Stimulated activated CD8-positive, alpha-beta memory T cell treated with anti-CD3 and anti-CD28 coated beads, Interleukin-4, amount 100 ng/mL, for 48 hours (primary cell): ENCODE data around the gene CEP63.

Experiments
- DNase-seq: peaks from one replicate; pipeline ENCODE4 v3.0.0-alpha.2; 2020

CEP63 gene

DNA sequence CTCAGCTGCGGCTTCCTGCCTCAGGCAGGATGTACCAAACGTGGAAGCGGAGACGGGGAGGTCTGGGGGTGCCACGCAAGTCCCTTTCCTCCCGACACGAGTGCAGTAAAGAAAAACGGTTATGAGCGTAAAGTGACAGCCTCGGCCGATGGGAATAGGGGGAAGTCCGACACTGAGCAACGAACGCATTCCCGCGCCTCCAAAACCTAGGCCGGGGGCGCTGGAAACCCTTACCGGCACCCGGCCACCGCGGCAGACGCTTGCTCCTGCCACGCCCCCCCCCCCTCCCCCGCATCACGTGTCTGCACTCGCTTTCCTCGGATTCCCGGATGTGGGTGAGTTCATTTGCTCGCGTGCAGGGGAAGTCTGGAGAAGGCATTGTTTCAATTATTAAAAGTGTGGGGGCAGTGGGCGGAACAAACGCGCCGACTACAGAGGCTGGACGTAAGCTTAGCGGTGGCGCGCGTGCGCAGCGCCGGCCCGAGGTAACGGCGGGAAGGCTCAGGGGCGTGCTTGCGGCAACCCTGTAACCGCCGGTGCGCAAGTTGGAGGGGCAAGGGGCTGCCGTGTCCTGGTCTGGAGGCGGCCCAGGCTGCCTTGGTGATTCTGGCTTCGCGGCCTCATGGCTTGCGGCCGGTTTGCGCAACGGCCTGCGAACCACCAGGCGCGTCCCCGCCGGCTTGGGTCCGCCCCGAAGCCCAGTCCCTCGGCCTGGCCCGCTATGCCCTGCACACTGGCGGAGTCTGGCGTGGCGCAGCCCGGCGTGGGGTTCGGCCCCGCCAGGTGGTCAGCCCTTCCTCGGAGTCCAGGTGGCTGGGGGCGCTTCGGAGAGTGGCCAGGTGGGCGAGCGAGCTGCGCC is at the start of gene CEP63, which contains the start of gene ANAPC13:
TSS of gene CEP63 (plus strand) at position 340 of the 859 bp plus-strand sequence. CDS start 9,264 bp downstream, outside the sequence.
TSS of gene ANAPC13 (minus strand) at position 268 of the 859 bp plus-strand sequence. CDS start 3,081 bp downstream, outside the sequence.
- DNase-seq, result peak; percentile 91

DNA sequence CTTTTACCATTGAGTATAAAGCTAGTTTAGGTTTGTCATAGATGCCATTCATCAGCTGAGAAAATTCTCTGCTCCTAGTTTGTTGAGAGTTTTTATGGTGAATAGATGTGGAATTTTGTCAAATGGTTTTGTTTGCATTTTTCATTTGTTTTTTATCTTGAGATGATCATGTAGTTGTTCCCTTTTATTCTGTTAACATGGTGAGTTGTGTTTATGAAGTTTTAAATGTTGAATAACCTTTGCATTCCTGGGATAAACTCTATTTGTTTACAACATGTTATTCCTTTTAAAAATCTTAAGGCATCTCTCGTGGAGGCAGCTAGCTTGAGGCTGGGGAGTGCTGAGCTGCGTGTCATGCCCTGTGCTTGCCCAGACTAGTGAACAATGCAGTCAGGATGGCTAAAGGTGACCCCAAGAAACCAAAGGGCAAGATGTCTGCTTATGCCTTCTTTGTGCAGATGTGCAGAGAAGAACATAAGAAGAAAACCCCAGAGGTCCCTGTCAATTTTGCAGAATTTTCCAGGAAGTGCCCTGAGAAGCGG is 48.6 kb upstream of the CEP63 start:
- no peak for DNase-seq

DNA sequence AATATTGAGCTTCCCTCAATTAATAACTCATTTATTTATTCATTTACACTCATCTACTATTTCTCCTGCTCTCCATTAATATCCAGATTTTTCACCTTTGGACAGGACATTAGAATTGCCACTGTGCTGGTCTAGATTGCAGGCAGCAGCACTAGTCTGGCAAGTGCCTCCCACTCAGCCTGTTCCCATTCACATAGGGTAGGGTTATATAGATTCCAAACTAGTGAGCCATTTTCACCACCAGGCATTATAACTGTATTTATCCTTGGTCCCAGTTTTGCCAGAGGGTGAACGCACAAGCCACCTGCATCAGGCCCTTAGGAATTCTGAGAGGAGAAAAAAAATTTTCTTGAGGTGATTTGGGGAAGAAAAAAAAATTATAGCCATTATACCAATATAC is 44.5 kb upstream of the CEP63 start:
- no peak for DNase-seq

DNA sequence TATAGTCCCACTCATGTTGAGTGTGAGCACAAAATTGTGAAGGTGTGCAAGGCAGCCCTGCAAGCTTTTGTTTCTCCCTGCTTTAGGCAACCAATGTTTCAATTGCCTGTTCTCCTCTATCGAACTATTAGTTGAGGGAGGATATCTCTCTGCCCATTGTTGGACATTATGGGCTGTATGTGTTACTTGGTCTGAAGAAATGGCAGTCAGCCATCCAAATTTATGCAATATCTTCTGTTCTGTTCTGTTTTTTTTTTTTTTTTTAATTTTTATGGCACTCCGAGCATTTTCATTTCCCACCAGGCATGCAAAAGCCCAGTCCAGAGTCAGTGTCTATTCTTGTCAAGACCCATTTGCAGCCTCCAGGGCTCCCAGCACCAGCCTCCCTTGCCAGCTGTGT is 44.0 kb upstream of the CEP63 start:
- DNase-seq, result no peak

DNA sequence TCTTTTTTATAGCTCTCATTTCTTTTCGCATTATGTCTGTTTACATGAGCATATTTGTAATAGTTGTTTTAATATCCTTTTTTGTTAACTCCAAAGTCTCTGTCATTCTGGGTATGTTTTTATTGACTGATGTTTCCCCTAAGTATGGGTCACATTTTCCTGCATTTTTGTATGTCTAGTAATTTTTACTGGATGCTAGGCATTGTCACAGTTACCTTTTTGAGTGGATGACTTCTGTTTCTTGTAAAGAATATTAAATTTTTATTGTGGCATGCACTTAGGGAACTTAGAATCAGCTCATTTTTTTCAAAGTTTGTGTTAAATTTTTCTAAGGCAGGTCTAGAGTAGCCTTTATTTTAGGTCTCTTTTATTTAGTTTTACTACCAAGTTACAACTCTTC is 40.8 kb upstream of the CEP63 start:
- no peak for DNase-seq

DNA sequence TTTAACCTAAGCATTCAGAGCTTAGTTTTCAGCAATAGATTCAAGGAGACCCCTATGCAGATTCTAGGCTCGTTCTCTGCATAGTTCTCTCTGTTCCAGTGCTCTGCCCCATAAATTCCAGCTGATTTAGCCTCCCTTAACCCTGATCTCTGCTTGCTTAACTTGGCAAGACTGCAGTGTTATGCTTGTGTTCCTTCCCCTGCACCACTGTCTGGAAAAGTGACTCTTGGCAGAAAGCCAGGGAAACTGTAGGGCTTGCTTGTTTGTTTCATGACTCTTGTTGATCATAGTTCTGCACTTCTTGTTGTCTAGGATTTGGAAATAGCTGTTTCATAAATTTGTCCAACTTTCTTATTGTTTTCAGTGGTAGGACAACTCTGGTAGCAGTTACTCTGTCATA is 40.2 kb upstream of the CEP63 start:
- no peak for DNase-seq

DNA sequence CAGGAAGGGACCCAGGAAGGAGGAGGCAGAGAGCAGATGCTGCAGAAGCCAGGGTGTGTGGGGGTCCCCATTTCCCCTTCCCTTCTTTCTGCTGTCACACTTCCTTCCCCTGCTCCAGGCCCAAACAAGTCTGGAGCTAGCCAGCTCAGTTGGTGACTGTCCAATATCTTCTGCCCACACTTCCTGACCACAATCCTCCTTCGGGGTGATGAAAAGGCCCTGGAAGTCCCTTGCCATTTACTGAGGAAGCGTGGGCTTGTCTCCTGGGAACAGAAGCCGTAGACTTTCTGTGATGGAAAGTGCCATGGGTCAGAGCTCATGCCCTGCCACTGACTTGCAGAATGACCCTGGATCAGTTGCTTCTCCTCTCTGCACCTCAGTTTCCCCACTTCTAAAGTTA is 39.1 kb upstream of the CEP63 start:
- no peak for DNase-seq

DNA sequence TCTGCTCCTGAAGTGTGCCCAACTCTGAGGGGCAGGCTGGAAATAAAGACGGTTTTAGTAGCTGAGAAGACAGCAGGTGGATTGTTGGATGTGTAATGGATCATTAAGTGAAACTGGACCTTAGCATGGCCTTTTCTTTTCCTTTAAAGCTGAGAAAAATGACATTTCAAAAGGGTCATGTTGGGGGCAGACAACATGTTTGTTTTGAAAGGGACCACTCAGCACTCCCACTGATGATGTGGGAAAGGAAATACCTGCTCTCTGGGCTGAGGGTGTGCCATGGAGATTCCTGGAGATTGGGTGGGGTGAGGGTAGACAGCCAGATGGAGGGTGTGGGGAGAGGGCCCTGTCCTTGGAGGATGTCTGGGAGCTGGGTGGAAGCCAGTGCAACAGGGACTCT is 38.5 kb upstream of the CEP63 start:
- no peak for DNase-seq

DNA sequence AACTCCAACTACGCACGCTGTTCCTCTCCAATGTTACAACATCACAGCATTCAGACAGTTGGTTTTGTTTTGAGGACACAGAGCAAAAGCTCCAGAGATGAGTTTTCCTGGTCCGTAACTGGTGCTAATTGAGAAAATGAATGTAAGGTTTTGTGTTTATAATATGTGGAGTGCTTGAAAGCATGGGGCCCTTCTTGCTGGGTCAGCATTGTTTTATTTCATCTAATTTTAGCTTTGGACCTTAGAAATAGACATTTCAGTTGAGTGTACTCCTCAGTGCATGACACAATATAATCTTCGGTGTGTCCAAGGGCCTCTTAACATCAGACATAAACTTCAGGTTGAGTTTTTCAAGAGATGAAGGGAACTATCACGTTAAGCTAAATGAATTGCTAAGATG is 37.2 kb upstream of the CEP63 start:
- no peak for DNase-seq

DNA sequence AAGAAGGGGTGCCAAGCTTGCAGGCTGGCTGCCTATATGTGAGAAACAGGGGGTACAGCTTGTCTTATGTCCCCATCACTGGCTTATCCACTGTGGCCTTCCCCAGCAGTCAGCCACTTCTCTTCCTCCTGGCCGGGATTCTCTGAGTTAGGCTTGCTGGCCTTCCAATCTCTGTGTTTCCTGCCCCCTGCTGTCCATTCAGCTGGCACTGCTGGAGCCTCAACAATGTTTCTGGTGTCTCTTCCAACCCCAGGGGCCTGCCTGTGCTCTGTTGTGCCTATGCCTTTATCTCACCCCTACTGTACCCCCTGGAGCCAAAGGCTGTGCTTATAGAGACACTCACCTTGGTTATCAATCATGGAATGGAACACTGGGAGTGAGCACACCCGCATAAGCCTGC is 36.6 kb upstream of the CEP63 start:
- DNase-seq, result no peak

DNA sequence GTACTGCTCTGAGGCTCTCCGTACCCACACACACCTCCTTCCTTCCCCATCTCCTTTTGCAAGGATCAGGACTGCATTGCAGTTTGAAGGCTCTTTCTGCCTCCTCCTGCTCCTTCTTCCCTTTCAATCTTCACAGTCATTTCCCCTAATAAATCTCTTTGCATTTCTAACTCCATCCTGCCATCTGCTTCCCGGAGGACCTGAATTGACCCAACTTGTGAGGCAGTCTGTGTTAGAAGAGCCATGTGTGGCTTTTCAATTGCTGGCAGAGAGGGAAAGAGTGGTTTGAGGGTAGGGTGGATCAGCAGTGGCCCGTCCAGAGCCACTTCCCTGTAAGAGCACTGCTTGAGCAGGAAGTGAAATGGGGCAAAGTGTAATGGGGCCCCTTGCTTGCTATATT is 35.9 kb upstream of the CEP63 start:
- DNase-seq, result no peak

DNA sequence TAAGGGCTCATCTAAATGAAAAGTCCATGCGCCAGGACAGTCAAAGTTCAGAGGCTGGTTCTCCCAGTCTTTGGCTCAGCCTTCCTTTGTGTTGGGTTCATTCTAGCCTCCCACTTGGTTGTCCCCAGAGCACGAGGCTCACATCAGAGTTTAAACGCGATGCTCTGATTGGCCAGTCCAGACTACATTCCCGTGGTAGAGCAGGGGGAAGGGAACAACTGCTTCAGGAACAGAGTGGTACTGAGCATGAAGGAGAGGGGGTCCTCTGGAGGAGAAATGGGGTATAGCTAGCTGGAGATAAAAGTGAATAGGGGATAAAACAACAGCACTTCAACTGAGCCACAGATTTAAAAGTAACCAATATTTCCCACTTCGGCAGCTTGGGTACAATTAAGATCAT is 32.2 kb upstream of the CEP63 start:
- no peak for DNase-seq

DNA sequence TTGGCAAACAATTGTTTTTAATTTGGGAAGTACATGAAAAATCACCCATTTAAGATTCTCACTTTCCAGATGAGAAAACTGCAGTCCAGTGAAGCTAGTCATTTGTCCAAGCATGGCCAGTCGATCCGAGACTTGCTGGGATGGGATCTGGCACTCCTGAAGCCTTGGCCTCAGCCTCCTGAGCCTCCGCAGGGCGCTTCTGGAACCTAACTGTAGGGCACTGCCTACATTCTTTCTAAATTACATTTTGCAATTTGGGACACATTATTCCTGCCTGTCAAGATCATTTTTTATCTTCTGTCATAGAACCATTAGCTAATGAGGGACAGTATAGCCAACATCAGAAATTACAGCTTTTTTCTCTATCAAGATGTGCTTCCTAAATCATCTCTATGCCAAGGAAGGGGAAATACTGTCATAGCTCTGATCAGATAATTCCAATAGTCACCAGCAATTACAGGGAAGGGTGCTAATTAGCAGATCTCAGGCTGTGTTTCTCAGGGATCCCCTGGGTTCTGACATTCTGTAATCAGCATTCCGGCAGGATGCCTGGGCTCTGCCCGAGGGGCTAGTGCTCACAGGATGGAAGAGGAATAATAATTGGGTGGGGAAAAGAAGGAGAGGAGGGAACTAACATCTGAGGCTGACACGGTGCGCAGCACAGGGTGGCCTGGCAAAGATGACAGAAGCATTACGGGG is 28.3 kb upstream of the CEP63 start:
- no peak for DNase-seq

DNA sequence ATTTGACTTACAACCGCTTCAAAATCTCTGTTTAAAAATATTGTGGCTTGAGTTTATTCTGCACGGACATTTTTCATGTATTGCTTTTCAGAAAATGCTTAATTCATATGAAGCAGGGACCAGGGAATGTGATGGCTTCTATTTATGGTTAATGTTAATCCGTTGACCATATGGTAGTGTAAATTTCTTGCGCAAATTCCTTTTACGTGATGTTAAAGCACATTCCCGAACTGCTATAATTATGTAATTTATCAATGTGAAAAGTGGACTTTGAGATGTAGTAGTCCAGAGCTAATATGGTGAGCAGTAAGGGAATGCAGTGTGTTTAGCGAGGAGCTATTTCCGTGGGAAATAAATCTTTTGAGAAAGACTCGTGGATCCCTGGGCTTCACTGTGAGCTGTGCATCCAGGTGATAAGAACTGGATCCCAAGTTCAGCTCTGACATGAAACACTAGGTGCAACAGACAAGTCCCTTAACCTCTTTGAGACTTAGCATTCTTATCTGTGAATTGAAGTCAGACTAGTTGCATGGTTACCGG is 27.4 kb upstream of the CEP63 start:
- DNase-seq, result no peak

DNA sequence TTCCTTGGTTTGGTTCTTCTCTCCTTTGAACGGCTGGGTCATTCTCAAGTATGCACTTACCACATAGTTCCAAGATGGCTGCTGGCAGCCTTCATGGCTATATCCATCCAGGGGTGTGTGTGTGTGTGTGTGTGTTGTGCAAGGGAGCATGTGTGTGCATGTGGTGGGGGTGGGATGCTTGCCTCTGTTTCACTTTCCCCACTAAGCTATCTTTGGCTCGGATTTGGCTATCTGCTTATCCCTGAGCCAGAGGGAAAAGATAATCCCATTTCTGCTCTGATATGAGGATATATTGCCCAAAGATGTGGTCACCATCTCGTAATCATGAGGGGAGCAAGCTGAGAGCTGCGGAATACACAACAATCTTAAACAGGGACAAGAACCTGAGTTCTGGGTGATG is 26.3 kb upstream of the CEP63 start:
- DNase-seq, result no peak

DNA sequence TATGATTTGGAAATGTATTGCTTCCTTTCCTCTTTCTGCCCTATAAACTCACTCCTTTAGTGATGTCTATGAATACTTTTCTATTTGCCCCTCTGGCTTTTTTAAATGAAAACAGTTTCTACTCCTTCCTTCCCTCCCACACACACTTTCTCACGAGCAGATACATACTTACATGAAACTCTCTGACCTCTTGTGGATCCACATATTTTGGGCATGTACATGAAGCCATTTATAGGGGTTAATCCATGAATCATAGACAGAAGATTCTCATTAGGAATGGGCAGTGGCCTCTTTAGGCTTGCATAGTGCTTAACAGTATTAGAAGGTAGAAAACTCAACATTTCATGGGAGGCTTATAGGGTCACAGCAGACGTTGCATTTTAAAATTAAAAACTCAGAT is 24.9 kb upstream of the CEP63 start:
- no peak for DNase-seq

DNA sequence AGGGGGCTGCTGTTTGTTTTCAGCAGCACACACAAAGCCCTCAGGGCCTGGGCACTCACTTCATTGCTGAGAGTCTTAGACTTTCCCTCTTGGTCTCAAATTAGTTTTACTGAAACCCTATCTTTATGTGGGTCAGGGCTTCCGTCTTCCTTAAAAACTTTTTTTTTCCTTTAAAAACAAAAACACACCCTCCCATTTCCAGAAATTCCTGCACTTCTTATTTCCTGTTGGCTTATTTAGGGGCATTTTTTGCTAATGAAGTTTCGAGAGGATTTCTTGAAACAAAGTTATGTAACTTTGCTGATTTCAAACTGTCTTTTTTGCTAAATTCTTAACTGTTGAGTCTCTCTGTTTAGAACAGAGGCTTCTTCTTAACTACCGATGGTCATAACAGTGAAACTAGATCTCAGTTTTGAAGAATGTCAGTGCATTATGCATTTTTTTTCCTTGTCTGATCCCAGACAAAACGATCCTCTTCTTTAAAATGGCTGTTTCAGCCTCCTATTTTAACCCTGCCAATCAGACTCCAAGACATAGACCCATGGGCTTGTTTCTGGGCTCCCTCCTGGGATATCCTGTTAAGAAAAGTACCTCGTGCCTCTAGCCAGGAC is 23.4 kb upstream of the CEP63 start:
- DNase-seq, result no peak

DNA sequence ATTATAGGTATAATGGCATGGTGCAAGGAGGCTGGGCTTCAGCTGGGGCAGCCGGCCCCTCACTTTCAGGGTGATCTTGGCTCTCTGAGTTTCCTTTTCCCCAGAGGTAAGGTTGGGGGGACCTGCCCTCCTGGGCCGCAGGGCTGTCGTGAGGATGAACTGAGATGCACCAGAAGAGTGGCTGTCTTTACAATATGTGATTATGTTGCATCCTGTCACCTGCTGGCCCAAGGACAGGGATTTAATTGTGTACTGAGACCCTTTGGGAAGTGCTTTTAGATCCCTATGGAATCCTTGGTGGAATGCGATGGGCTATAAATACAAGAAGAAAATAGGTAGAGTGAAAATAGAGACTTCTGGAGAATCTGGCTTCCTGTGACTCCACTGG is 22.2 kb upstream of the CEP63 start:
- DNase-seq, result no peak

DNA sequence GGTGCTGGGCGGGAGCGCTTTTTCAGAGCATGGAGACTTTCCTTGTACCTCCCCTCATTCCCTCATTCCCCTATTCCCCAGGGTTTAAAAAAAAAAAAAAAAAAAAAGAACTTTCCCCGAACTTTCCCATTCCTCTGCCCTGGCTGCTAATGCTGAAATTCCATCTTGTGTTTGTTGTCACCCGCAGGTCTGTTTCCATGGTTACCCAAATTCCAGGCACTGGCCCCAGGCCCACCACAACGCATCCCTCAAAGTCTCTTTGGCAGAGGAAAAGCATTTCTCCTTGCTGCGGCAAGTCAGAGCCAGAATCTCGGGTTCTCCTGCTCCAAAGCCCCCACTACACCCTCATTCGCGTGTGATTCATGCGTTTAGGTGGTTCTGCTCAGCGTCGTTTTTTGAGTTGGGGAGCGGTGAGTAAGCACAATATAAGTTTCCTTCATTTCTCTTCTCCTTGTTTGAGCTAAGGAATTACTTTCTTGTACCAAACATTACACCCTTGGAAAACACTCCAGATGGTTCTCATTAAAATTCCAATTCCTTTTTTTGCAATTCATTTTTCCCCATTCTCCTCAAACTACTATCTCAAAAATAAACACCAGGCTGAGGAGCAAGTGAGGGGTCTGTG is 21.7 kb upstream of the CEP63 start:
- DNase-seq, result no peak

DNA sequence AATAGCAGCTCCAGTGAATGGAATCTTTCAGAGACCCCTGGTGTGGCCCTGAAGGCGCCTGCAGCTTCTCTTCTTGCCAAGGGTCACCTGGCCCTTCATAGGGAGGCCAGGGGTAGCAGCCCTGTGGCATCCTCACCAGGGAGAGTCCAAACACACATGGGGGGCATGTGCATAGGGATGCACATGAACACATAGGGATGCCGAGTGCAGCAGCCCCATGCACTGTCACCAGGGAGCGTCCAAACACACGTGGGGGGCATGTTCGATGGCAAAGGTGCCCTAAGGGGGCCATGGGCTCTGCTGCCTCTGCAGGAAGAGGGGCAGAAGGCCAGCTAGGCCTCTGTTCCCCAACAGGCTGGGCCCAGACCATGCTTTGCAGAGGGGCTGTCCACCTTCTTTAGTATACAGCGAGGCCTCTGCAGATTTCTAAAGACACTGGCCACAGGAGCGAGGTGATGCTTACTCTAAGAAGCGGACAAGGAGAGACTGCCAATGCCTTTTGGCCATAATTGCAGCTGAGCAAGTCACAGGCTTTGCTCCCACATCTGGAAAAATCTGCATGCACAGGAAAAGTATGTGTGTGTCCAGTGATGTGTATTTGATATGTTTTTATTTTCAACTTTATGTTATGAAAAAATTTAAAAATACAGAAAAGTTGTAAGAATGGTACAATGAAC is 21.0 kb upstream of the CEP63 start:
- DNase-seq, result no peak

DNA sequence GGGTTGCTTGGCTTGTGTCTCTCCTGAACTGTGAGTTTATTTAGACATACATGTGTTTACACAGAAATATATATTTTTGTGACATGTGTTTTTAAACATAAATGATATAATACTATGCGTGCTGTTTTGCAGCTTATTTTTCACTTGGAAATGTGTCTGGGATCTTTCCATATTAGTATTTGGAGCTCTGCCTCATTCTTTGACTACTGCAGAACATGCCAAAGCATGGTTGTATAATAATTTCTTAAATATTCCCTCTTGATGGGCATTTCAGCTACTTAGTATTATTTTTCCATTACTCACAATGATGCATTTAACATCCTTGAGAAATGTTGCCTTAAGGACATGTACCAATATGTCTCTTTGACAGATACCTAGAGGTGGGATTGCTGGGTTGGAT is 19.5 kb upstream of the CEP63 start:
- no peak for DNase-seq

DNA sequence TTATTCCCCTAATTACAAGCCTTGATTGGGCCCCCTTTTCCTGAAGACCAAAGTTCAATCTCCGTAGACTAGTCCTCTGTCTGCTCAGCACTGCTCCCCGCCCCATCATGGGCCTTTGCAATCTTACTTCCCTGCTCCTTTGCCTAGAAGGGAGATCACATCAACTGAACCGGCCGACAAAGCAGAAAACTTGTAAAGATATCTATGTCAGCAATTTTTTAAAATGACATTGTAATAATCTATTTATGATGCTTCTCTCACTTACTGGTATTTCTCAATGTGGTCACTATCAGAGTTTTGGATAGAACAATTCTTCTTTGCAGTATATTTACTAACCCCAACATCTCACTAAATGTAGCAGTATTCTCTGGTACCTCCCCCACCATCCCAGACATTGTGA is 17.3 kb upstream of the CEP63 start:
- DNase-seq, result no peak
